HEK293 (cell line): ENCODE data around the gene ST7.

Experiments used
- CTCF ChIP-seq: fragments of 450-650 bp; formaldehyde crosslinking; IDR thresholded peaks from 2 replicates; pipeline ENCODE4 v1.5.1; 2016; ENCODE audit warnings: missing biosample characterization, missing genetic modification characterization
- HOXC10 ChIP-seq: sonication (generic); formaldehyde crosslinking; IDR thresholded peaks from 2 replicates; pipeline ENCODE4 v1.8.1; 2023; ENCODE audit warnings: mild to moderate bottlenecking, missing genetic modification reagents
- PRDM1 ChIP-seq: fragments of 450-650 bp; formaldehyde crosslinking; IDR thresholded peaks from 2 replicates; pipeline ENCODE4; 2016; ENCODE audit warnings: missing biosample characterization, missing genetic modification characterization
- YY1 ChIP-seq: fragments of 450-650 bp; formaldehyde crosslinking; IDR thresholded peaks from 2 replicates; pipeline ENCODE4 v1.5.1; 2018; ENCODE audit warnings: missing biosample characterization, missing genetic modification characterization
- ZNF184 ChIP-seq: fragments of 450-650 bp; IDR thresholded peaks from 2 replicates; pipeline ENCODE4 v1.5.1; 2018; ENCODE audit warnings: missing biosample characterization, mild to moderate bottlenecking, missing genetic modification characterization
- ZNF302 ChIP-seq: fragments of 450-650 bp; formaldehyde crosslinking; IDR thresholded peaks from 2 replicates; pipeline ENCODE4 v1.5.1; 2016; ENCODE audit warnings: missing biosample characterization, missing genetic modification characterization, low read depth
- ZNF624 ChIP-seq: fragments of 450-650 bp; formaldehyde crosslinking; IDR thresholded peaks from 2 replicates; pipeline ENCODE4 v1.5.1; 2017; ENCODE audit warnings: missing biosample characterization, missing genetic modification characterization
- TF ChIP-seq, protein P1 (sequence below): fragments of 450-650 bp; formaldehyde crosslinking; IDR thresholded peaks from 2 replicates; pipeline ENCODE4 v1.5.1; 2016; ENCODE audit warnings: missing biosample characterization, missing genetic modification characterization, low read depth
- TF ChIP-seq, protein P2 (sequence below): fragments of 450-650 bp; formaldehyde crosslinking; IDR thresholded peaks from 2 replicates; pipeline ENCODE4 v1.5.1; 2016; ENCODE audit warnings: missing biosample characterization, missing genetic modification characterization, borderline replicate concordance

DNA sequence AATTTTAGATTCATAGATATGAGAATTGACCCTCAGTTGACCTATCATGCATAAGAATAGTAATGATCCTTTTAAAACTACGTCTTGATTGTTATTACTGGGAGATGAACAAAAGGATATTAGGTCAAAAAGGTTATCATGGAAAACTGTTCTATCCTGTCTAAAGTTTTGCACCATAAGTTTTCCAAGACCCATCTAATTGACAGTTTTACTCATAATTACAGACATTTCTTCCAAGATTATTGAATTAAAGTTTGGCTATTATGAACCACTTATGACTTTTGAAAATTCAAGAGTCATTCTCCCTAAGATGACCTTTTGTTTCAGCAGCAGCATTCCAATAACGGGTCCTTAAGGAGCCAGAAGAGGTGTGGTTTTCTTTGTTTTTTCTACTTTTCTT is 225.3 kb downstream of the ST7 start:
- no peak for TF ChIP-seq CTCF
- TF ChIP-seq ZNF624 = no peak
- TF ChIP-seq HOXC10 (CRISPR knock-in tag) = no peak
- TF ChIP-seq PRDM1 (tag by site-specific recombination) = no peak
- TF ChIP-seq, protein P1, sequence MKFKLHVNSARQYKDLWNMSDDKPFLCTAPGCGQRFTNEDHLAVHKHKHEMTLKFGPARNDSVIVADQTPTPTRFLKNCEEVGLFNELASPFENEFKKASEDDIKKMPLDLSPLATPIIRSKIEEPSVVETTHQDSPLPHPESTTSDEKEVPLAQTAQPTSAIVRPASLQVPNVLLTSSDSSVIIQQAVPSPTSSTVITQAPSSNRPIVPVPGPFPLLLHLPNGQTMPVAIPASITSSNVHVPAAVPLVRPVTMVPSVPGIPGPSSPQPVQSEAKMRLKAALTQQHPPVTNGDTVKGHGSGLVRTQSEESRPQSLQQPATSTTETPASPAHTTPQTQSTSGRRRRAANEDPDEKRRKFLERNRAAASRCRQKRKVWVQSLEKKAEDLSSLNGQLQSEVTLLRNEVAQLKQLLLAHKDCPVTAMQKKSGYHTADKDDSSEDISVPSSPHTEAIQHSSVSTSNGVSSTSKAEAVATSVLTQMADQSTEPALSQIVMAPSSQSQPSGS (tag by site-specific recombination) = no peak
- TF ChIP-seq YY1 (tag by site-specific recombination) = no peak
- TF ChIP-seq ZNF184 (tag by site-specific recombination) = no peak
- no peak for TF ChIP-seq ZNF302 (tag by site-specific recombination)
- TF ChIP-seq, protein P2, sequence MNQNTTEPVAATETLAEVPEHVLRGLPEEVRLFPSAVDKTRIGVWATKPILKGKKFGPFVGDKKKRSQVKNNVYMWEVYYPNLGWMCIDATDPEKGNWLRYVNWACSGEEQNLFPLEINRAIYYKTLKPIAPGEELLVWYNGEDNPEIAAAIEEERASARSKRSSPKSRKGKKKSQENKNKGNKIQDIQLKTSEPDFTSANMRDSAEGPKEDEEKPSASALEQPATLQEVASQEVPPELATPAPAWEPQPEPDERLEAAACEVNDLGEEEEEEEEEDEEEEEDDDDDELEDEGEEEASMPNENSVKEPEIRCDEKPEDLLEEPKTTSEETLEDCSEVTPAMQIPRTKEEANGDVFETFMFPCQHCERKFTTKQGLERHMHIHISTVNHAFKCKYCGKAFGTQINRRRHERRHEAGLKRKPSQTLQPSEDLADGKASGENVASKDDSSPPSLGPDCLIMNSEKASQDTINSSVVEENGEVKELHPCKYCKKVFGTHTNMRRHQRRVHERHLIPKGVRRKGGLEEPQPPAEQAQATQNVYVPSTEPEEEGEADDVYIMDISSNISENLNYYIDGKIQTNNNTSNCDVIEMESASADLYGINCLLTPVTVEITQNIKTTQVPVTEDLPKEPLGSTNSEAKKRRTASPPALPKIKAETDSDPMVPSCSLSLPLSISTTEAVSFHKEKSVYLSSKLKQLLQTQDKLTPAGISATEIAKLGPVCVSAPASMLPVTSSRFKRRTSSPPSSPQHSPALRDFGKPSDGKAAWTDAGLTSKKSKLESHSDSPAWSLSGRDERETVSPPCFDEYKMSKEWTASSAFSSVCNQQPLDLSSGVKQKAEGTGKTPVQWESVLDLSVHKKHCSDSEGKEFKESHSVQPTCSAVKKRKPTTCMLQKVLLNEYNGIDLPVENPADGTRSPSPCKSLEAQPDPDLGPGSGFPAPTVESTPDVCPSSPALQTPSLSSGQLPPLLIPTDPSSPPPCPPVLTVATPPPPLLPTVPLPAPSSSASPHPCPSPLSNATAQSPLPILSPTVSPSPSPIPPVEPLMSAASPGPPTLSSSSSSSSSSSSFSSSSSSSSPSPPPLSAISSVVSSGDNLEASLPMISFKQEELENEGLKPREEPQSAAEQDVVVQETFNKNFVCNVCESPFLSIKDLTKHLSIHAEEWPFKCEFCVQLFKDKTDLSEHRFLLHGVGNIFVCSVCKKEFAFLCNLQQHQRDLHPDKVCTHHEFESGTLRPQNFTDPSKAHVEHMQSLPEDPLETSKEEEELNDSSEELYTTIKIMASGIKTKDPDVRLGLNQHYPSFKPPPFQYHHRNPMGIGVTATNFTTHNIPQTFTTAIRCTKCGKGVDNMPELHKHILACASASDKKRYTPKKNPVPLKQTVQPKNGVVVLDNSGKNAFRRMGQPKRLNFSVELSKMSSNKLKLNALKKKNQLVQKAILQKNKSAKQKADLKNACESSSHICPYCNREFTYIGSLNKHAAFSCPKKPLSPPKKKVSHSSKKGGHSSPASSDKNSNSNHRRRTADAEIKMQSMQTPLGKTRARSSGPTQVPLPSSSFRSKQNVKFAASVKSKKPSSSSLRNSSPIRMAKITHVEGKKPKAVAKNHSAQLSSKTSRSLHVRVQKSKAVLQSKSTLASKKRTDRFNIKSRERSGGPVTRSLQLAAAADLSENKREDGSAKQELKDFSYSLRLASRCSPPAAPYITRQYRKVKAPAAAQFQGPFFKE (tag by site-specific recombination) = no peak
